GM21576 (cell line): ENCODE results near the gene ARHGEF38.

Experiments
- ATAC-seq: cut with Tn5 transposase; IDR thresholded peaks from one replicate; pipeline ENCODE4 v1.9.1; 2021; ENCODE audit warnings: mild to moderate bottlenecking, moderate library complexity; ENCODE audit not compliant: unreplicated experiment

The ARHGEF38 gene

GRCh38 chr4:105551965-105552746 is at the start of gene ARHGEF38:
ARHGEF38 (plus strand) TSS chr4:105552620; CDS start chr4:105552766, 146 bp downstream.
- no peak for ATAC-seq

GRCh38 chr4:105503484-105503883 is 48.9 kb upstream of the ARHGEF38 start:
- ATAC-seq, result no peak

GRCh38 chr4:105504744-105505143 is 47.7 kb upstream of the ARHGEF38 start:
- ATAC-seq, result no peak

GRCh38 chr4:105509291-105509690 is 43.1 kb upstream of the ARHGEF38 start:
- peak; percentile 96 for ATAC-seq

GRCh38 chr4:105509714-105510113 is 42.7 kb upstream of the ARHGEF38 start:
- ATAC-seq, result no peak

GRCh38 chr4:105510245-105510644 is 42.2 kb upstream of the ARHGEF38 start:
- ATAC-seq, result no peak

GRCh38 chr4:105520819-105521790 is 31.3 kb upstream of the ARHGEF38 start:
- peak; percentile 80 for ATAC-seq

- no peak for ATAC-seq
These were observed 25.8 kb upstream of the ARHGEF38 start for GRCh38 chr4:105526656-105527055.

GRCh38 chr4:105527081-105527480 is 25.3 kb upstream of the ARHGEF38 start:
- ATAC-seq, result no peak

- ATAC-seq, result no peak
These were observed 15.8 kb upstream of the ARHGEF38 start for GRCh38 chr4:105536601-105537000.

GRCh38 chr4:105541420-105541819 is 11.0 kb upstream of the ARHGEF38 start:
- ATAC-seq, result no peak

- ATAC-seq, result no peak
These were observed 10.4 kb upstream of the ARHGEF38 start for GRCh38 chr4:105542039-105542438.

GRCh38 chr4:105543346-105543745 is 9.1 kb upstream of the ARHGEF38 start:
- no peak for ATAC-seq

GRCh38 chr4:105543881-105544280 is 8.5 kb upstream of the ARHGEF38 start:
- ATAC-seq, result no peak

GRCh38 chr4:105544520-105545286 is 7.7 kb upstream of the ARHGEF38 start:
- ATAC-seq, result no peak

- no peak for ATAC-seq
These were observed 6.3 kb upstream of the ARHGEF38 start for GRCh38 chr4:105546086-105546485.

- ATAC-seq, result no peak
These were observed 4.7 kb upstream of the ARHGEF38 start for GRCh38 chr4:105547769-105548168.

- ATAC-seq, result no peak
These were observed 3.9 kb upstream of the ARHGEF38 start for GRCh38 chr4:105548483-105548882.

- ATAC-seq, result no peak
These were observed 1.8 kb upstream of the ARHGEF38 start for GRCh38 chr4:105550641-105551040.

GRCh38 chr4:105555409-105555808 is 3.0 kb downstream of the ARHGEF38 start:
- no peak for ATAC-seq

- ATAC-seq, result no peak
These were observed 3.8 kb downstream of the ARHGEF38 start for GRCh38 chr4:105556206-105556605.
